Uterus (tissue), 2 donors: ENCODE data around the gene PET117.

ENCODE experiments used
- POLR2A ChIP-seq, 2 donors: fragments of 450-650 bp; IDR thresholded peaks; one replicate each; pipeline ENCODE4 v1.6.1; 2016; ENCODE audit warnings: antibody characterized with exemption in 2 of 2, mild to moderate bottlenecking in 1 of 2, moderate library complexity in 1 of 2
- TF ChIP-seq, protein P1 (sequence below), 4 experiments: fragments of 200-600 bp in 2 of 4; fragments of 450-650 bp in 2 of 4; sonication (generic) in 2 of 4; IDR thresholded peaks; one replicate each; pipeline ENCODE4 v1.5.1; 2016 to 2019; ENCODE audit warnings: antibody characterized with exemption in 4 of 4, mild to moderate bottlenecking in 2 of 4, moderate library complexity in 1 of 4

DNA sequence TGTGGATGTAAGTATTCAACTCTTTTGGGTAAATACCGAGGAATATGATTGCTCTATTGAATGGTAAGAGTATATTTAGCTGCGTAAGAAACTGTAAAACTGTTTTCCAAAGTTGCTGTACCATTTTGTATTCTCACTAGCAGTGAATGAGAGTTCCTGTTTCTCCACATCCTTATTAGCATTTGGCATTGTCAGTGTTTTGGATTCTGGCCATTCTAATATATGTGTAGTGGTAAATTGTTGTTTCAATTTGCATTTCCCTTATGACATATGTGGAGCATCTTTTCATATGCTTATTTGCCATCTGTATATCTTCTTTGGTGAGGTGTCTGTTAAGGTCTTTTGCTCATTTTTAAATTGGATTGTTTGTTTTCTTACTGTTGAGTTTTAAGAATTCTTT, 29.3 kb upstream of the PET117 start:
- TF ChIP-seq, protein P1, sequence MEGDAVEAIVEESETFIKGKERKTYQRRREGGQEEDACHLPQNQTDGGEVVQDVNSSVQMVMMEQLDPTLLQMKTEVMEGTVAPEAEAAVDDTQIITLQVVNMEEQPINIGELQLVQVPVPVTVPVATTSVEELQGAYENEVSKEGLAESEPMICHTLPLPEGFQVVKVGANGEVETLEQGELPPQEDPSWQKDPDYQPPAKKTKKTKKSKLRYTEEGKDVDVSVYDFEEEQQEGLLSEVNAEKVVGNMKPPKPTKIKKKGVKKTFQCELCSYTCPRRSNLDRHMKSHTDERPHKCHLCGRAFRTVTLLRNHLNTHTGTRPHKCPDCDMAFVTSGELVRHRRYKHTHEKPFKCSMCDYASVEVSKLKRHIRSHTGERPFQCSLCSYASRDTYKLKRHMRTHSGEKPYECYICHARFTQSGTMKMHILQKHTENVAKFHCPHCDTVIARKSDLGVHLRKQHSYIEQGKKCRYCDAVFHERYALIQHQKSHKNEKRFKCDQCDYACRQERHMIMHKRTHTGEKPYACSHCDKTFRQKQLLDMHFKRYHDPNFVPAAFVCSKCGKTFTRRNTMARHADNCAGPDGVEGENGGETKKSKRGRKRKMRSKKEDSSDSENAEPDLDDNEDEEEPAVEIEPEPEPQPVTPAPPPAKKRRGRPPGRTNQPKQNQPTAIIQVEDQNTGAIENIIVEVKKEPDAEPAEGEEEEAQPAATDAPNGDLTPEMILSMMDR (IDR thresholded peaks at IDR 0.05), result no peak
- TF ChIP-seq POLR2A (IDR thresholded peaks at IDR 0.05), result no peak
